ENCODE measurements around the gene ZNF280D. TPM values are rescaled to one million over a fixed set of nuclear protein-coding genes. Genes with fewer than 3 reads are reported as not detected.

Gene ZNF280D
- total and polyA plus RNA-seq, 2 of the 13 experiments (the other 11 are each of a cell fraction or from before 2014, with no cell fraction given): 7.1 to 11.9 TPM

DNA sequence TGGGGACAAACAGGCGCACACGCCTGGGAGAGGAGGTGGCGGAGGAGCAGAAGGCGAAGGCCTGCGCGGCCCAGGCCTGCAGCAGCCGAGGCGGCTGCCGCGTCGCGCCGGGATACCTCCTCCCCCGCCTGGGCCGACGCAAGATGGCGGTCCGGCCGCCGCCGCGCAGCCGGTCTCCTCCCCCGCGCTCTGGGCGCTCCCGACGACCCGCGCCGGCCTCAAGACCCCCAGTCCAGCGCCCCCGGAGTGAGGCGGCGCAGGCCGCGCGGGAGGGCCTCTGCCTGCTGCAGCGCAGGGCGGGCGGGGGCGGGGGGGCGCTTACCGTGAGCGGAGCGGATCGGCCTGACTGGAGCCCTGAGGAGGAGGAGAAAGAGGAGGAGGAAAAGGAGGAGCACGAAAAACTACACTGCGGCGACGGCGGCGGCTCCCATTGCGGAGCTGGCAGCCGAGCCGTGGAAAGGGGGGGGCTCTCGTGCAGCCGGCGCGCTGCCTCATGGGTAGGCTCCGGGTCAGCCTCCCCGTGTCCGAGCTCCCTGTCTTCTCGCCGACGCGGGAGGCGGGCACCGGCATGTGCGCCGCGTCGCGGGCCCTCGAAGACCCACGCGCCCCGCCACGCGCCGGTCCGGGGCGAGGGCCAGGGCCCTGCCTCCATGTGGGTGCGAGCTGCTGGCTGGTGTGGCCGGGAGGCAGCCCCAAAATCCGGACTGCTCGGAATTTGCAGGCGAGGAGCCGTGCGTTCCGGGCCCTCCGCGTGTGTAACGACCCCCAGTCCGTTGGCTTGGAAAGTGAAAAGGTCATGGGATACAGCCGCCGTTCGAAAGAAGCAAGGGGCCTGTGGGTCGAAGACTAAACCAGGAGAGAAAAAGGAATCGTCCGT, at the start of gene ZNF280D (continued):
- TF ChIP-seq, protein P1, sequence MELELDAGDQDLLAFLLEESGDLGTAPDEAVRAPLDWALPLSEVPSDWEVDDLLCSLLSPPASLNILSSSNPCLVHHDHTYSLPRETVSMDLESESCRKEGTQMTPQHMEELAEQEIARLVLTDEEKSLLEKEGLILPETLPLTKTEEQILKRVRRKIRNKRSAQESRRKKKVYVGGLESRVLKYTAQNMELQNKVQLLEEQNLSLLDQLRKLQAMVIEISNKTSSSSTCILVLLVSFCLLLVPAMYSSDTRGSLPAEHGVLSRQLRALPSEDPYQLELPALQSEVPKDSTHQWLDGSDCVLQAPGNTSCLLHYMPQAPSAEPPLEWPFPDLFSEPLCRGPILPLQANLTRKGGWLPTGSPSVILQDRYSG (CRISPR knock-in tag; IDR thresholded peaks at IDR 0.05): peak; percentile 80; the same call in 1 of the 2 replicates
- peak; percentile 71 for TF ChIP-seq ZNF546 (CRISPR knock-in tag; conservative IDR thresholded peaks at IDR 0.05)
- TF ChIP-seq HHEX (CRISPR knock-in tag; IDR thresholded peaks at IDR 0.05): 0 out of 2 replicates have a peak, but pooled peaks have one; percentile 30
- TF ChIP-seq ZNF788 (CRISPR knock-in tag; IDR thresholded peaks at IDR 0.05; ENCODE audit: borderline replicate concordance): no peak
- TF ChIP-seq, protein P2, sequence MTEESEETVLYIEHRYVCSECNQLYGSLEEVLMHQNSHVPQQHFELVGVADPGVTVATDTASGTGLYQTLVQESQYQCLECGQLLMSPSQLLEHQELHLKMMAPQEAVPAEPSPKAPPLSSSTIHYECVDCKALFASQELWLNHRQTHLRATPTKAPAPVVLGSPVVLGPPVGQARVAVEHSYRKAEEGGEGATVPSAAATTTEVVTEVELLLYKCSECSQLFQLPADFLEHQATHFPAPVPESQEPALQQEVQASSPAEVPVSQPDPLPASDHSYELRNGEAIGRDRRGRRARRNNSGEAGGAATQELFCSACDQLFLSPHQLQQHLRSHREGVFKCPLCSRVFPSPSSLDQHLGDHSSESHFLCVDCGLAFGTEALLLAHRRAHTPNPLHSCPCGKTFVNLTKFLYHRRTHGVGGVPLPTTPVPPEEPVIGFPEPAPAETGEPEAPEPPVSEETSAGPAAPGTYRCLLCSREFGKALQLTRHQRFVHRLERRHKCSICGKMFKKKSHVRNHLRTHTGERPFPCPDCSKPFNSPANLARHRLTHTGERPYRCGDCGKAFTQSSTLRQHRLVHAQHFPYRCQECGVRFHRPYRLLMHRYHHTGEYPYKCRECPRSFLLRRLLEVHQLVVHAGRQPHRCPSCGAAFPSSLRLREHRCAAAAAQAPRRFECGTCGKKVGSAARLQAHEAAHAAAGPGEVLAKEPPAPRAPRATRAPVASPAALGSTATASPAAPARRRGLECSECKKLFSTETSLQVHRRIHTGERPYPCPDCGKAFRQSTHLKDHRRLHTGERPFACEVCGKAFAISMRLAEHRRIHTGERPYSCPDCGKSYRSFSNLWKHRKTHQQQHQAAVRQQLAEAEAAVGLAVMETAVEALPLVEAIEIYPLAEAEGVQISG (CRISPR knock-in tag; IDR thresholded peaks at IDR 0.05): peak; percentile 71
- no peak for TF ChIP-seq MTA3 (CRISPR knock-in tag; IDR thresholded peaks at IDR 0.05)
- TF ChIP-seq ZNF567 (CRISPR knock-in tag; IDR thresholded peaks at IDR 0.05; ENCODE audit: borderline replicate concordance): no peak
- TF ChIP-seq ZNF713 (CRISPR knock-in tag; IDR thresholded peaks at IDR 0.05): no peak
- TF ChIP-seq SSRP1 (CRISPR knock-in tag; IDR thresholded peaks at IDR 0.05): 0 out of 2 replicates have a peak, but pooled peaks have one; percentile 52
- peak; percentile 95 for TF ChIP-seq BORCS8-MEF2B (CRISPR knock-in tag; IDR thresholded peaks at IDR 0.05)
- peak; percentile 87; the same call in 1 of the 2 replicates for TF ChIP-seq ARHGAP35 (CRISPR knock-in tag; IDR thresholded peaks at IDR 0.05; ENCODE audit: borderline replicate concordance)
- peak; percentile 67; the same call in 1 of the 2 replicates for TF ChIP-seq ZNF776 (CRISPR knock-in tag; IDR thresholded peaks at IDR 0.05)
- TF ChIP-seq PITX1 (CRISPR knock-in tag; IDR thresholded peaks at IDR 0.05): no peak
- peak; percentile 81; the same call in 1 of the 2 replicates for TF ChIP-seq PHF8 (CRISPR knock-in tag; IDR thresholded peaks at IDR 0.05)
- TF ChIP-seq, protein P3, sequence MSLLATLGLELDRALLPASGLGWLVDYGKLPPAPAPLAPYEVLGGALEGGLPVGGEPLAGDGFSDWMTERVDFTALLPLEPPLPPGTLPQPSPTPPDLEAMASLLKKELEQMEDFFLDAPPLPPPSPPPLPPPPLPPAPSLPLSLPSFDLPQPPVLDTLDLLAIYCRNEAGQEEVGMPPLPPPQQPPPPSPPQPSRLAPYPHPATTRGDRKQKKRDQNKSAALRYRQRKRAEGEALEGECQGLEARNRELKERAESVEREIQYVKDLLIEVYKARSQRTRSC (CRISPR knock-in tag; IDR thresholded peaks at IDR 0.05; ENCODE audit: low read depth): no peak
- TF ChIP-seq MAF1 (CRISPR knock-in tag; IDR thresholded peaks at IDR 0.05; ENCODE audit: borderline replicate concordance): no peak
- peak; percentile 71 for TF ChIP-seq THAP11 (CRISPR knock-in tag; IDR thresholded peaks at IDR 0.05)
- no peak for TF ChIP-seq NONO (IDR thresholded peaks at IDR 0.05)
- 0 out of 2 replicates have a peak, but pooled peaks have one; percentile 59 for TF ChIP-seq NONO (CRISPR knock-in tag; conservative IDR thresholded peaks at IDR 0.05)
- TF ChIP-seq, protein P4, sequence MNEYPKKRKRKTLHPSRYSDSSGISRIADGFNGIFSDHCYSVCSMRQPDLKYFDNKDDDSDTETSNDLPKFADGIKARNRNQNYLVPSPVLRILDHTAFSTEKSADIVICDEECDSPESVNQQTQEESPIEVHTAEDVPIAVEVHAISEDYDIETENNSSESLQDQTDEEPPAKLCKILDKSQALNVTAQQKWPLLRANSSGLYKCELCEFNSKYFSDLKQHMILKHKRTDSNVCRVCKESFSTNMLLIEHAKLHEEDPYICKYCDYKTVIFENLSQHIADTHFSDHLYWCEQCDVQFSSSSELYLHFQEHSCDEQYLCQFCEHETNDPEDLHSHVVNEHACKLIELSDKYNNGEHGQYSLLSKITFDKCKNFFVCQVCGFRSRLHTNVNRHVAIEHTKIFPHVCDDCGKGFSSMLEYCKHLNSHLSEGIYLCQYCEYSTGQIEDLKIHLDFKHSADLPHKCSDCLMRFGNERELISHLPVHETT (CRISPR knock-in tag; conservative IDR thresholded peaks at IDR 0.05): peak; percentile 55; the same call in 1 of the 2 replicates
- TF ChIP-seq, protein P5, sequence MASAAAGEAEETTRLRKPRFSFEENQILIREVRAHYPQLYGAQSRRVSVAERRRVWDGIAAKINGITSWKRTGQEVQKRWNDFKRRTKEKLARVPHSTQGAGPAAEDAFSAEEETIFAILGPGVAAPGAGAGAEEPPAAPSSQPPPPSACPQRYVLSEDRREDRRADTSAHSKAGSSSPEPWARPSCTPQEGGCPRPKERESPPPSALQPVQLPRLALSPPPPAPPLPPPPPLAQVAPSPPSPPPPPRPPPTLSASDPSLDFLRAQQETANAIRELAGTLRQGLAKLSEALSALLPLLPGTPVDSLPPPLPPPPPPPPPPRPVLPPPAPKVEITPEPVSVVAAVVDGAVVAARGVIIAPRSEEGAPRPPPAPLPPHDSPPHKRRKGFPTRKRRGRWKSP (CRISPR knock-in tag; IDR thresholded peaks at IDR 0.05): peak; percentile 54; the same call in 1 of the 2 replicates
